Measurements from ENCODE around the gene CAMK2G.

The CAMK2G gene

DNA sequence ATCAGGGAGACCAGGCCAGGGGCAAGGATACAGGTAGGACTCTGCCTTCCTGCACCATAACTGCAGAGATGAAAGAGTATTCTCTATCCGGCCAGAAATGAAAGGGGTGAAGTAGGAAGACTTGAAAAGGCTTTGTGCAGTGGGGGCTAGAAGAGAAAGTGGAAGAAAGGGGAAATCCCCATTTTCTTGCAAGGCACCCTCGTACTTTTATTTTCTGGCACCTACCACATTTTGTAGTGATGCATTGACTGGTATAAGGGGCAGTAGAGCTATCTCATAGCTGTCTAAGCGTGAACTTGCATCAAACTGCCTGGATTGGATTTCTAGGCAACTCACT is 752 bp upstream of the CAMK2G start:
- TF ChIP-seq, protein P1, sequence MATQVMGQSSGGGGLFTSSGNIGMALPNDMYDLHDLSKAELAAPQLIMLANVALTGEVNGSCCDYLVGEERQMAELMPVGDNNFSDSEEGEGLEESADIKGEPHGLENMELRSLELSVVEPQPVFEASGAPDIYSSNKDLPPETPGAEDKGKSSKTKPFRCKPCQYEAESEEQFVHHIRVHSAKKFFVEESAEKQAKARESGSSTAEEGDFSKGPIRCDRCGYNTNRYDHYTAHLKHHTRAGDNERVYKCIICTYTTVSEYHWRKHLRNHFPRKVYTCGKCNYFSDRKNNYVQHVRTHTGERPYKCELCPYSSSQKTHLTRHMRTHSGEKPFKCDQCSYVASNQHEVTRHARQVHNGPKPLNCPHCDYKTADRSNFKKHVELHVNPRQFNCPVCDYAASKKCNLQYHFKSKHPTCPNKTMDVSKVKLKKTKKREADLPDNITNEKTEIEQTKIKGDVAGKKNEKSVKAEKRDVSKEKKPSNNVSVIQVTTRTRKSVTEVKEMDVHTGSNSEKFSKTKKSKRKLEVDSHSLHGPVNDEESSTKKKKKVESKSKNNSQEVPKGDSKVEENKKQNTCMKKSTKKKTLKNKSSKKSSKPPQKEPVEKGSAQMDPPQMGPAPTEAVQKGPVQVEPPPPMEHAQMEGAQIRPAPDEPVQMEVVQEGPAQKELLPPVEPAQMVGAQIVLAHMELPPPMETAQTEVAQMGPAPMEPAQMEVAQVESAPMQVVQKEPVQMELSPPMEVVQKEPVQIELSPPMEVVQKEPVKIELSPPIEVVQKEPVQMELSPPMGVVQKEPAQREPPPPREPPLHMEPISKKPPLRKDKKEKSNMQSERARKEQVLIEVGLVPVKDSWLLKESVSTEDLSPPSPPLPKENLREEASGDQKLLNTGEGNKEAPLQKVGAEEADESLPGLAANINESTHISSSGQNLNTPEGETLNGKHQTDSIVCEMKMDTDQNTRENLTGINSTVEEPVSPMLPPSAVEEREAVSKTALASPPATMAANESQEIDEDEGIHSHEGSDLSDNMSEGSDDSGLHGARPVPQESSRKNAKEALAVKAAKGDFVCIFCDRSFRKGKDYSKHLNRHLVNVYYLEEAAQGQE (IDR thresholded peaks at IDR 0.05; ENCODE audit: low read depth): no peak
- TF ChIP-seq NFIC (IDR thresholded peaks at IDR 0.05) (no peak), RAD21 (IDR thresholded peaks at IDR 0.05; ENCODE audit: low read depth) (no peak), YY1 (IDR thresholded peaks at IDR 0.05; ENCODE audit: low read depth) (no peak), CEBPB (IDR thresholded peaks at IDR 0.05) (no peak), CREB1 (IDR thresholded peaks at IDR 0.05; ENCODE audit: low read depth) (no peak), TCF12 (IDR thresholded peaks at IDR 0.05; ENCODE audit: low read depth) (no peak)

DNA sequence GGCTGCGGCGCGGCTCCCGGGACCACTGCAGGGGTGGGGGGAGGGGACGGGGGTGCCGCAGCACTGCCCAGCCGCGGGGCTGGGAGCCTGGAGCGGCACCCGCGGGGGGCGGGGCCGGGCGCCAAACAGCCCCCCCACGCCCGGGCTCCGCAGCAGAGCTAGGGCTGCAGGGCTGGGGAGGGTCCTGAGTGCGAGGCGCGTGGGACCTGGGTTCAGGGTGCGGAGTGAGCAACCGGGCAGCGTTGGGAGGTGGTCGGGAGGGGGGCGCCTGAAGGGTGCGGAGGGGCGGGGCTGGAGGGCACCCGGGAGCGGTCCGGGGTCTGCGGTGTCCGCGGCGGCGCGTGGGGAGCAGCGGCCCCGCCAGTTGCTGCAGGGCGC is 528 bp downstream of the CAMK2G start:
- TF ChIP-seq FOXM1 (IDR thresholded peaks at IDR 0.05; ENCODE audit: borderline replicate concordance, low read depth): no peak
- no peak for TF ChIP-seq CEBPB (IDR thresholded peaks at IDR 0.05)
- TF ChIP-seq ZBTB7A (IDR thresholded peaks at IDR 0.05; ENCODE audit: low read depth): peak; percentile 75; the same call in 1 of the 2 replicates

DNA sequence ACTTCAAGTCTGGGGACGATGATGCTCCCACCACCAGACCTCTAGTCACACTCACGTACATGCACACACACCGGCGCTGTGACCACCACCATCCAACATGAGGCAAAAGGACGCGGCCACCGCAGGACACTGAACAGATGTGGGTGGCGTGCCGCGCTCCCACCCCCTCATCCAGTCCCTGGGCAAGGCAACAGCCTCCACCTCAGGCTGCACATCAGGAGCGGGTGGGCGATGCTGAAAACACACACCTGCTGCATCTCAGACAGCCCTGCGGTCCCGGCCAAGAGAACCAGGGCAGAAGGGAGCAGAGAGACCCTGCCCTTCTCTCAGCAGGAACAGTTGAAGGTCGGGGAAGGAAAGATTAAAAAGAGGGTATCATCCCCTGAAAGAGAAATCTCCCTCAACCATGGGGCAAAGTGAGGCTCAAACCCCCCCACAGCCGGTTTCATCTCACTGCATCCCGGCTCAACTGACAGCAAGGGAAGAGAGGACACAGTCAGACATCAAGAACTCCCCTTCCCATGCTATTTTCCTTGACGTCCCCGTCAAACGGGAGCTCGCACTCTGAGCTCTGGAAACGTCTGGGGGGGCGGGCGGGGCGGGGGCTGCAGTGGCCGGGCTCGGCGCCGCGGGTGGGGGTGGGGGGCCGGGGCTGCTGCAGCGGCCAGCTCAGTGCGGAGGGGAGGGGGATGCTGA is 1.1 kb downstream of the CAMK2G start:
- TF ChIP-seq EGR1 (IDR thresholded peaks at IDR 0.05): no peak
- TF ChIP-seq TCF12 (IDR thresholded peaks at IDR 0.05; ENCODE audit: low read depth): no peak
- TF ChIP-seq FOXM1 (IDR thresholded peaks at IDR 0.05; ENCODE audit: borderline replicate concordance, low read depth): no peak
- no peak for TF ChIP-seq CEBPB (IDR thresholded peaks at IDR 0.05)
- TF ChIP-seq, protein P2, sequence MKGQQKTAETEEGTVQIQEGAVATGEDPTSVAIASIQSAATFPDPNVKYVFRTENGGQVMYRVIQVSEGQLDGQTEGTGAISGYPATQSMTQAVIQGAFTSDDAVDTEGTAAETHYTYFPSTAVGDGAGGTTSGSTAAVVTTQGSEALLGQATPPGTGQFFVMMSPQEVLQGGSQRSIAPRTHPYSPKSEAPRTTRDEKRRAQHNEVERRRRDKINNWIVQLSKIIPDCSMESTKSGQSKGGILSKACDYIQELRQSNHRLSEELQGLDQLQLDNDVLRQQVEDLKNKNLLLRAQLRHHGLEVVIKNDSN (IDR thresholded peaks at IDR 0.05): no peak

DNA sequence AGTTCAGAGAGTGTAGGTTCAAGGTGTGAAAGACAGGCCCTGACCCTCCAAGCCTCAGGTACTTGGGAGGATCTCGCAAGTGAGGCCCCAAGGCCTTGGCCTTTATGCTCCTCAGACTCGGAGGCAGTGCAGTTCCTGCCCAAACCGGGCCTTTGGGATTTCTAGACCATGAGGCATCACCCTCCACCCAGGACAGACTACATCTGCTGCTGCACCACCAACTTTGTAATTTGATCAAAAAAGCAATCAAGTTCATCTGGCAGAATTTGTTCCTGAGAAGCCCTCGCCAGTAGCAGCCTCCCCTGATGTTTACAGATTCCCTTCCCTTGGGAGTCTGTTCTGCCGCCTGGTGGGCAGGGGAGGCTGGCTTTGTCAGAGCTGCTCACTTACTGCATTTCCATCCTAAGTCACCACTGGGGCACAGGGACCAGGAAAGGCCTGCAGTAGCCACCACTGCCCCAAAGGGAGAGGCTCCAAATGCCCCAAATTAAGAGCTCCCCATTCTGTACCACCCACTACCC is 2.1 kb downstream of the CAMK2G start:
- no peak for TF ChIP-seq RAD21 (IDR thresholded peaks at IDR 0.05; ENCODE audit: low read depth)
- TF ChIP-seq TAF1 (IDR thresholded peaks at IDR 0.05; ENCODE audit: low read depth): no peak
- TF ChIP-seq YY1 (IDR thresholded peaks at IDR 0.05; ENCODE audit: low read depth): no peak
- no peak for TF ChIP-seq TCF12 (IDR thresholded peaks at IDR 0.05; ENCODE audit: low read depth)
- TF ChIP-seq, protein P1 (IDR thresholded peaks at IDR 0.05; ENCODE audit: low read depth): no peak
- TF ChIP-seq EGR1 (IDR thresholded peaks at IDR 0.05): no peak

DNA sequence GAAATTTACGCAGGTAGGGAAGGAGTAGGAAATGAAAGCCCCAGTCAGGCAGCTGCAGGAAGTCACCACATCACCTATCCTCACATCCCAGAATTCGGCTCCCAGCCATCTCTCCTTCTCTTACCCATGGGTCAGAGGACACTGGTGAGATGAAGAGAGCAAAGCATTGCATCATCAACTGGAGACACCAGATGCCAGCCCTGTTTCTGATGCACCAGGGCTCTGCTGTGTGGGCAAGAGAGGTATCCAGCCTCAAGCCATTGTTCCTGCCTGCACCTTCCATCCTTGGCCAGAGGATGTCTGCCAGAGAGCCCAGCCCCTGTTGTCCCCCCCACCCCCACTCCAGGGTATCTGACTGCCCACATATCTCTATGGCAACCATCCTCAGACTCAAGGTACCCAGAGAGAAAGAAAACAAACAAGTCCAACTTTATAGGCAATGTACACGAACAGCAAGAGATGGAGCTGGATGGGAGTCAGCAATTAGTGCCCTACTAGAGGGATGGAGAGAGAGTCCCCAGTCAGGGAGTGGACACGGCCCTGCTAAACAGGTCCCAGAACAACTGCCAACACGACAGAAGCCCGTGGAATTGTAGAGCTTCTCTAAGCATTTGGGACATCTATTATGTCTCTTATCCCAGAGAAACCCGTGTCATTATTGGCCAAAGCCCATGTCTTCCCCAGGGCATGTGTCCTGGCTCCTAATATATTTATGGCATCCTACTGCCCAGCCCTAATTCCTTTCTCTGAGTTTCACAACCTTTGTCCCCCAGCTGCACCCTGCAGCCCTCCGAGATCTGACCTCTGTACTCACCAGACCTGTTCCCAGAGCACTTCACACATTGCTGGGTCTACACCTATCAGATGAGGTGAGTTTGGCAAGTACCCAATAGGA is 2.8 kb downstream of the CAMK2G start:
- TF ChIP-seq CEBPB (IDR thresholded peaks at IDR 0.05) (0 out of 2 replicates have a peak, but pooled peaks have one; percentile 26), TCF12 (IDR thresholded peaks at IDR 0.05; ENCODE audit: low read depth) (no peak), EGR1 (IDR thresholded peaks at IDR 0.05) (no peak)

DNA sequence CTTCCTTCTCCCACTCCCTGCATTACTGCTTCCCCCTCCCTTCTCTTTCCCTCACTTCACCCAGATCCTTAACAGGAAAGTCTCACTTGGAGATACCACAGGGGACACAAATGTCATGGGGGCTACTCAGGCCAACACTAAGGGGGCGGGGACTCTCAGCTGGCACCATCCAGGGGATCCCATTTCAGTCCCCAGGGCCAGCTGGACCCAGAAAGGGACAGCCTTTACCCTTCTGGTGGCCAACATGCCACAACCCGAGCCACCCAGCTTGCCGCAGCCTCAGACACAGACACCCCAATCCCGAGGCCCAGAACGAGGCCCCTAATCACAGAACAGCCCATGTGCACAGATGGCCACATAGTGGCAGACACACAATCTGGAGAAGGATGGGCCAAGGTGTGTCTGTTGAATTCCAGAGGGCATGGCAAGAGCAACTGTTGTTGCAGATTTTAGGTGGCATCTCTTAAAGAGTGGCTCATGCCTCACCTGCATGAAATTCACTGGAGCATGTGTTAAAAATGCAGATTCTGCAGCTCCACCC is 5.6 kb downstream of the CAMK2G start:
- TF ChIP-seq ZBTB7A (IDR thresholded peaks at IDR 0.05; ENCODE audit: low read depth): no peak
- no peak for TF ChIP-seq YY1 (IDR thresholded peaks at IDR 0.05; ENCODE audit: low read depth)
- TF ChIP-seq, protein P3, sequence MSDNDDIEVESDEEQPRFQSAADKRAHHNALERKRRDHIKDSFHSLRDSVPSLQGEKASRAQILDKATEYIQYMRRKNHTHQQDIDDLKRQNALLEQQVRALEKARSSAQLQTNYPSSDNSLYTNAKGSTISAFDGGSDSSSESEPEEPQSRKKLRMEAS (IDR thresholded peaks at IDR 0.05): no peak
- no peak for TF ChIP-seq TCF12 (IDR thresholded peaks at IDR 0.05; ENCODE audit: low read depth)
- no peak for TF ChIP-seq EP300 (IDR thresholded peaks at IDR 0.05; ENCODE audit: borderline replicate concordance)
- TF ChIP-seq CEBPB (IDR thresholded peaks at IDR 0.05): no peak
- no peak for TF ChIP-seq EGR1 (IDR thresholded peaks at IDR 0.05)
- TF ChIP-seq, protein P2 (IDR thresholded peaks at IDR 0.05): no peak
